T47D (cell line): ENCODE results near the gene LDLRAD4.
A peak's percentile ranks its signal among the peaks of the same experiment; 100 is the strongest.
"Not testable (repeated sequence)": the region's sequence is repeated elsewhere in the genome, so short reads cannot be mapped to it uniquely, and the experiment has no call there.

Experiments used
- DNase-seq, 2 experiments: peaks; one replicate each; pipeline versions ENCODE4 v3.0.0 to v3.0.0-alpha.2; 2011 to 2012; ENCODE audit warnings: low read depth in 1 of 2, low spot score in 1 of 2
- JUND ChIP-seq: IDR thresholded peaks from 2 replicates; pipeline ENCODE4 v1.6.1; 2012; ENCODE audit warnings: low read depth
- in situ Hi-C: cut with HindIII; loops from 2 replicates; pipeline ENCODE4 v1.10.0; 2016; ENCODE audit warnings: low sequenced_read_pairs, low pct_unique_long_range_greater_than_20kb

Gene LDLRAD4

GRCh38 chr18:13261661-13262357 is 43.2 kb downstream of the LDLRAD4 start:
- DNase-seq: peak; percentile 22 to 68
- in situ Hi-C loops: no loop called here
- TF ChIP-seq JUND: no peak

GRCh38 chr18:13262358-13262680 is 43.8 kb downstream of the LDLRAD4 start:
- in situ Hi-C loops, DNase-seq: not testable (repeated sequence)

GRCh38 chr18:13262839-13263691 is 44.5 kb downstream of the LDLRAD4 start:
- no peak for DNase-seq
- in situ Hi-C loops: no loop called here
- TF ChIP-seq JUND: no peak

GRCh38 chr18:13264091-13265007 is 45.8 kb downstream of the LDLRAD4 start:
- TF ChIP-seq JUND: no peak
- in situ Hi-C loops: no loop called here
- DNase-seq: no peak

- TF ChIP-seq JUND: no peak
- in situ Hi-C loops: no loop called here
- DNase-seq: no peak
Observed at GRCh38 chr18:13265008-13265910, 46.7 kb downstream of the LDLRAD4 start.

- TF ChIP-seq JUND: no peak
- in situ Hi-C loops: no loop called here
- no peak for DNase-seq
Observed at GRCh38 chr18:13265911-13266217, 47.3 kb downstream of the LDLRAD4 start.

- in situ Hi-C loops: no loop called here
- peak in 1 of 2 experiments; percentile 42 for DNase-seq
- TF ChIP-seq JUND: no peak
Observed at GRCh38 chr18:13266218-13267100, 47.9 kb downstream of the LDLRAD4 start.

GRCh38 chr18:13267431-13267873 is 48.9 kb downstream of the LDLRAD4 start:
- no peak for TF ChIP-seq JUND
- in situ Hi-C loops: no loop called here
- DNase-seq: peak in 1 of 2 experiments; percentile 81

GRCh38 chr18:13268158-13269012 is 49.8 kb downstream of the LDLRAD4 start:
- no peak for TF ChIP-seq JUND
- in situ Hi-C loops: no loop called here
- DNase-seq: peak in 1 of 2 experiments; percentile 77

- peak in 1 of 2 experiments; percentile 49 for DNase-seq
- no peak for TF ChIP-seq JUND
- in situ Hi-C loops: no loop called here
Observed at GRCh38 chr18:13269013-13269280, 50.4 kb downstream of the LDLRAD4 start.
